Measurements from ENCODE around the gene COL5A1. TPM values are rescaled to one million over a fixed set of nuclear protein-coding genes. Genes with fewer than 3 reads are reported as not detected.

The COL5A1 gene
- total RNA-seq, 1 donor from 2014 or later, result 19.8 TPM

DNA sequence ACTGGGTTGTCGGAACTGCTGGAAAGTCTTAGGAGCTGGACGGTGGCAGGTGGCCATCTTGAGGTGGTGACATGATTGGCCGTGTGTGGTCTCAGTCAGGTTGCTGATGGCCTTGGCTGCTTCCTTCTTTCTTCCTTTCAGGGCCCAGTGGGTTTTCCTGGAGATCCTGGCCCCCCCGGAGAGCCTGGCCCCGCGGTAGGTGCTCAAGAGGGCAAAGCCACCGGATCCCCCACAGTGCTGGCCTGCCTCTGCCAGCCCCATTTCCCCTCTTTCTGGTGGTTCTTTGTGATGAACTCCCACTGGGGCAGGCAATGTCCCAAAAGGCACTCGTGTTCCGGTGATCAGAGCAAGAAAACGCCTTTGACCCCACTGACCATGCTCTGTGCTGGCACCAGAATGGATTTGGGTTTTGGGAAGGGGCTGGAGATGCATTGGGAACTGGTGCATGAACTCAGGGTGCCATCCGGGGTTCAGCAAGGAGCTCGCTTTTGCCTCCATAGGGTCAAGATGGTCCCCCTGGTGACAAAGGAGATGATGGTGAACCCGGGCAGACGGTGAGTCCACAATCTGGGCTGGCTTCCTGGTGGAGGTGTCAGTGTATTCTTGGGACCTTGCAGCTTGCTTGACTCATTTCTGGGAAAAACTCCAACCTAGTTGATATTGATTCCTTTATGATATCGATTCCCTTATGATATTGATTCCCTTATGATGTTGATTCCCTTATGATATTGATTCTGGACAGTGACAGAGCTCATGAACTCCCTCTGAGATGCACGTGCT is 174.0 kb downstream of the COL5A1 start:
- no peaks in the 10 kb centered on the region for H3K36me3 Mint-ChIP-seq (ENCODE audit: insufficient read depth)

DNA sequence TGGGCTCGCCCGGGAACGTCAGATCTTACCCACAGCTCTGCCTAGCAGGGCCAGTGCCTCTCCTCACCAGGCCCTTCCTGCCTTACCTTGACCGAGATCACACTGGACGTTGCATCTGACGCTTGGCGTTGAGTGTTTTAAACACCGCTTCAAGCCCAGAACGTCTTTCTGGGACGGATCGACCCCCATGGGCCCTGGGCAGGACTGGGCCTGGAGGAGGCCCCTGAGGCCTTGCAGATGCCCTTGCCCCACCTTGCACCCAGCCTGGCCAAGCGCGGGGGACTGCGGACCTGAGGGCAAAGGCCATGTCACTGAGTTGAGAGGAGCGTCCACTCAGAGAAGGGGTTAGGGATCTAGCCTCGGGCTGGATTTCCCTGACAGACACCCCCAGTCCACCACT is 174.7 kb downstream of the COL5A1 start:
- Mint-ChIP-seq H3K4me3 (ENCODE audit: low read depth) (no peak overlapping the region), H3K4me1 (ENCODE audit: low read depth) (no peaks in the 10 kb centered on the region), H3K27me3 (no peaks in the 10 kb centered on the region), H3K9me3 (ENCODE audit: low read depth) (no peaks in the 10 kb centered on the region), H3K27ac (no peak overlapping the region), H3K36me3 (ENCODE audit: insufficient read depth) (no peaks in the 10 kb centered on the region)
- TF ChIP-seq, protein P1, sequence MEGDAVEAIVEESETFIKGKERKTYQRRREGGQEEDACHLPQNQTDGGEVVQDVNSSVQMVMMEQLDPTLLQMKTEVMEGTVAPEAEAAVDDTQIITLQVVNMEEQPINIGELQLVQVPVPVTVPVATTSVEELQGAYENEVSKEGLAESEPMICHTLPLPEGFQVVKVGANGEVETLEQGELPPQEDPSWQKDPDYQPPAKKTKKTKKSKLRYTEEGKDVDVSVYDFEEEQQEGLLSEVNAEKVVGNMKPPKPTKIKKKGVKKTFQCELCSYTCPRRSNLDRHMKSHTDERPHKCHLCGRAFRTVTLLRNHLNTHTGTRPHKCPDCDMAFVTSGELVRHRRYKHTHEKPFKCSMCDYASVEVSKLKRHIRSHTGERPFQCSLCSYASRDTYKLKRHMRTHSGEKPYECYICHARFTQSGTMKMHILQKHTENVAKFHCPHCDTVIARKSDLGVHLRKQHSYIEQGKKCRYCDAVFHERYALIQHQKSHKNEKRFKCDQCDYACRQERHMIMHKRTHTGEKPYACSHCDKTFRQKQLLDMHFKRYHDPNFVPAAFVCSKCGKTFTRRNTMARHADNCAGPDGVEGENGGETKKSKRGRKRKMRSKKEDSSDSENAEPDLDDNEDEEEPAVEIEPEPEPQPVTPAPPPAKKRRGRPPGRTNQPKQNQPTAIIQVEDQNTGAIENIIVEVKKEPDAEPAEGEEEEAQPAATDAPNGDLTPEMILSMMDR (IDR thresholded peaks at IDR 0.05; ENCODE audit: unreplicated experiment), result no peak
- no peak for DNase-seq (ENCODE audit: low spot score, unreplicated experiment)

More for the DNA sequence above, 174.0 kb downstream of the COL5A1 start:
- DNase-seq (ENCODE audit: low spot score, unreplicated experiment), result no peak
- Mint-ChIP-seq H3K27ac (no peak overlapping the region), H3K27me3 (no peaks in the 10 kb centered on the region), H3K4me3 (ENCODE audit: low read depth) (no peak overlapping the region), H3K9me3 (ENCODE audit: low read depth) (no peaks in the 10 kb centered on the region), H3K4me1 (ENCODE audit: low read depth) (no peaks in the 10 kb centered on the region)
- TF ChIP-seq, protein P1 (IDR thresholded peaks at IDR 0.05; ENCODE audit: unreplicated experiment), result no peak

DNA sequence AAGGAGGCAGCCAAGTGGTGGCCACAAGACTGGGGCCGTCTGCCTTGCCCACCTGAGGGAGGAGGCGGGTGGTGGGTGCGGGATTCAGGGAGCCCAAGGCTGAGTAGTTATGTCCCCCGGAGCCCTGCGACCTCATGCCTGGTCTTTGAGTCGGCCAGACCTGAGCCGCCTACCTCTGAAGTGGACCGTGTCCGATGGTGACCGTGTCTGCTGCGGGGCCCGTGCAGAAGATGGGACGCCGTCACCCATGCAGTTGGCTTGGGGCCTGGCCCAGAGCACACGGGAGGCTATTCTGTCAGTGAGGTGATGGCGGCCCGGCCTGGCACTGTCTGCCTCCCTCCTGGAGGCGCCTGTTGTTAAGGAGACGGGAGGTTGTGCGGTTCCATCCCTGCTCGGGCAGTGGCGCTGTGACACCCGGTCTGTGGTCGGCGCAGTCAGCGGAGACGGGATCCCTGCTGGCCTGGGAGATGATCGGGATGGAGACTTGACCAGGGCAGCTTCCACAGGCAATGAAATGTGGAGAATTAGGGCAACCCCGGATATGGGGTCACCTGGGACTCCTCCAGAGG is 176.5 kb downstream of the COL5A1 start:
- Mint-ChIP-seq H3K4me3 (ENCODE audit: low read depth) (no peak overlapping the region), H3K4me1 (ENCODE audit: low read depth) (no peaks in the 10 kb centered on the region), H3K27ac (no peak overlapping the region), H3K9me3 (ENCODE audit: low read depth) (no peaks in the 10 kb centered on the region), H3K36me3 (ENCODE audit: insufficient read depth) (no peaks in the 10 kb centered on the region), H3K27me3 (no peaks in the 10 kb centered on the region)
- no peak for DNase-seq (ENCODE audit: low spot score, unreplicated experiment)
- TF ChIP-seq, protein P1 (IDR thresholded peaks at IDR 0.05; ENCODE audit: unreplicated experiment), result no peak

DNA sequence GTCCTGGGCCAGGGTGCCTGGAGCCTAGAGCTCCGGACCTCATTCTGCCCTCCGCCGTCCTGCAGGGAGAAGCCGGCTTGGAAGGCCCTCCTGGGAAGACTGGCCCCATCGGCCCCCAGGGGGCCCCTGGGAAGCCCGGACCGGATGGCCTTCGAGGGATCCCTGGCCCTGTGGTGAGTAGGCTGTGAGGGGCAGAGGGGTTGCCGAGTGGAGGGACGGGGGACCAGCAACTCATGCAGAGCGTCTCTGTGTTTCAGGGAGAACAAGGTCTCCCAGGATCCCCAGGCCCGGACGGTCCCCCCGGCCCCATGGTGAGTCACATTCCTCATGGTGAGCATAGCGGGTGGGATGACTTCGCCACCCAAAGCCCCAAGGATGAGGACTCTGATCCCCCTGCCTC is 177.0 kb downstream of the COL5A1 start:
- H3K27ac Mint-ChIP-seq, result no peak overlapping the region
- no peaks in the 10 kb centered on the region for H3K27me3 Mint-ChIP-seq
- TF ChIP-seq, protein P1 (IDR thresholded peaks at IDR 0.05; ENCODE audit: unreplicated experiment), result no peak
- H3K4me3 Mint-ChIP-seq (ENCODE audit: low read depth), result no peak overlapping the region
- no peak for DNase-seq (ENCODE audit: low spot score, unreplicated experiment)
- no peaks in the 10 kb centered on the region for H3K36me3 Mint-ChIP-seq (ENCODE audit: insufficient read depth)
- no peaks in the 10 kb centered on the region for H3K4me1 Mint-ChIP-seq (ENCODE audit: low read depth)
- H3K9me3 Mint-ChIP-seq (ENCODE audit: low read depth), result no peaks in the 10 kb centered on the region

DNA sequence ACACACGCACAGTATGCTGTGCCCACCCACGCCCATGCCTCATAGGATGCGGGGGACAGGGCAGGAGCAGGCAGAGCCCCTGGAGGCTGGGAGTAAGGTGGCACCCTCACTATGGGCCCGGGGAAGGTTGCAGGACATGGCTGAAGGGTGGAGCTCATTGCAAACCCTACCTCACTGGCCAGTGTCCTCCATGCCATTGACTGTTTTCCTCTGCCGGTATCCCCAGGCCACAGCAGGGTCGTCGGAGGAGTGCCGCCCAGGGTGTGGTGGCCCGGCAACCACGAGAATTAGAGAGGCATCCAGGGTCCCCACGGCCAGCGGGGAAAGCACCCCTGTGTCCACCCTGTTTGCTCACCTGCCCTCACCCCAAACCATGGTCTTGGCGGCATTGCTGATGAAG is 179.3 kb downstream of the COL5A1 start:
- no peaks in the 10 kb centered on the region for H3K36me3 Mint-ChIP-seq (ENCODE audit: insufficient read depth)
- no peaks in the 10 kb centered on the region for H3K9me3 Mint-ChIP-seq (ENCODE audit: low read depth)
- H3K4me3 Mint-ChIP-seq (ENCODE audit: low read depth), result no peak overlapping the region
- DNase-seq (ENCODE audit: low spot score, unreplicated experiment), result no peak
- H3K27me3 Mint-ChIP-seq, result no peaks in the 10 kb centered on the region
- no peaks in the 10 kb centered on the region for H3K4me1 Mint-ChIP-seq (ENCODE audit: low read depth)
- TF ChIP-seq, protein P1 (IDR thresholded peaks at IDR 0.05; ENCODE audit: unreplicated experiment), result no peak
- H3K27ac Mint-ChIP-seq, result no peak overlapping the region
